ENCODE results near the gene AHDC1.

GRCh38 chr1:27648602-27649305 lies 44.8 kb upstream of the AHDC1 start:
- TF ChIP-seq CTCF (conservative IDR thresholded peaks at IDR 0.05; ENCODE audit: low read length) = no peak
- TF ChIP-seq EZH2phosphoT487 (IDR thresholded peaks at IDR 0.05; ENCODE audit: borderline replicate concordance, low read depth, low read length) = no peak
